Measurements from ENCODE around the gene CIPC.

Gene CIPC

GRCh38 chr14:77071938-77072388, 26.1 kb upstream of the CIPC start:
- no peak for DNase-seq

GRCh38 chr14:77074969-77075368, 23.1 kb upstream of the CIPC start:
- no peak for DNase-seq

DNA sequence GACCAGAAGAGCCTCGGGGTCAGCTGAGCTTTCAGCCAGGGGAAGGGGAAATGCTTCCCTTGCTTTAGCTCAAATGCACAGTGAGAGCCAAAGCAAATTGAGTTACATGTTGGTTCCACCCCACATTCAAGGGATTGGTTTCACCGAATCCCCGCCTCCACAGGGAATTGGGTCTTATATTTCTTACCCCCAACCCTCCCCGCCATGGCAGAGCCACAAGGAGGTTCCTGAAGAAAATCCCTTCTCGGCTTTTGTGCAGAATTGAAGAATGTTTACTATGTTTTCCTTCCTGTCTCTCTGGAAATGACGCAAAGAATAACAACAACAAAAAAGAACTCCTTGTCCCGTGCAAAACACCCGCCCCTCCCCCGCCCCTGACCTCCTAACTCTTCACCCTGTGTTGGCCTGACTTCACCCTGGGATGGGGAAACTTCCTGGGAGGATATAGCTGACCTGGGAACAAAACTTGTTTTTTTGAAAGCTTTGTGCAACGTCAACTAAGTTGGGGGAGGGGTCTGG, 21.9 kb upstream of the CIPC start:
- DNase-seq = no peak

- no peak for DNase-seq
These were observed 21.0 kb upstream of the CIPC start for GRCh38 chr14:77077040-77077439.

- no peak for DNase-seq
These were observed 15.7 kb upstream of the CIPC start for GRCh38 chr14:77082356-77082755.

DNA sequence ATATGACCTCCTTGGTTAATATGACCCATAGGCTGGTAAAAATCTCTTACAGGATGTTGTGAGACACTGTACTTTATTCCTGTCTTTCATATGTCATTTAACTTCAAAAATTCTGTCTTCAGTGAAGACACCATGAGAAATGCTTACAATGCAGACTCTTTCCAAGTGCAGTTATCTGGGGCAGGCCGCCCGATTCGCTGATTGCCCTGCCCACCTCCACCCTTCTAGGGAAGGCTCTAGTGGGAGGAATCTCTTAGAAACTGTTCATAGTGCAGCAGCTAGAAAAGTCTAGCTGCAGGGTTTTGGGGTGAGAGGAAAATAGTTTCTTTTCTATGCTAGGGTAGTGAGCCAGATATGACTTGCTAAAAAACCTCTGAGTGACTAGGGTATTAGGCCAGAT, 15.0 kb upstream of the CIPC start:
- no peak for DNase-seq

GRCh38 chr14:77084985-77085384, 13.1 kb upstream of the CIPC start:
- no peak for DNase-seq

GRCh38 chr14:77085538-77085937, 12.5 kb upstream of the CIPC start:
- no peak for DNase-seq

GRCh38 chr14:77086017-77086727, 11.9 kb upstream of the CIPC start:
- DNase-seq = no peak

- no peak for DNase-seq
These were observed 11.1 kb upstream of the CIPC start for GRCh38 chr14:77086951-77087350.

DNA sequence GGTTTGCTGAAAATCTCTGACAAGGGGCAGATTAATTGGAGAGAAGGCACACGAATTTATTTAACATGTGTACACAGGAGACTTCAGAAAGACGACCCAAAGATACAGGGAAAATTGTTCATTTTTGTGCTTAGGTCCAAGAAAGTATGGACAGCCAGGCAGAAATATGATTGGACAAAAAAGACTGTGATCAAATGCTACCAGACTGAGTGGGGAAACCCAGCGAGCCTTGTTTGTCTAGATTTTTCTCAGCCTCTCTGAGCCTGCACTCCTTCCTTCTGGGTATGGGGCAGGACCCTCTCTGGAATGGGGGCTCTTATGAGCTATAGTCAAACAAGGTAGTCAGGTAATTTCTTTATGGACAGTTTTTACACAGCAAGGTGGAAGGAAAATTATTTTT, 10.4 kb upstream of the CIPC start:
- no peak for DNase-seq

GRCh38 chr14:77088219-77088618, 9.8 kb upstream of the CIPC start:
- DNase-seq = no peak

DNA sequence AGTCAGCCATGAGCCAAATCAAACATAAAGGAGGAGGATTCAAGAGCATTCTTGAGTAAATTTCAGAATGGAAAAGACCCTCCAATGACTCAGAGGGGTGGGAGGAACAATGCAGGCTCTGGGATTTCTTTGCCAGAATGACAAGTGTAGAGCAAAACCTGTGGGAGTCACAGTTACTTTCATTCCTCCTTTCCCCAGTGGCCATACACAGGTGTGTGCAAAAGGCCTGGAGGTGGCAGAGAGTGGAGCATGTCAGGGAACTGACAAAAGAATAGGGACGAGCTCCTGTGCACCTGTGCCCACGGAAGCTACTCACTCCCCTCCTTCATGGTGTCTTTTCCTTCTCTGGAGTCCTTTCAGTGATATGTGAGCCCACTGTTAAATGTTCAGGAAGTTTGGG, 9.4 kb upstream of the CIPC start:
- DNase-seq = no peak

- no peak for DNase-seq
These were observed 6.5 kb upstream of the CIPC start for GRCh38 chr14:77091518-77091917.

DNA sequence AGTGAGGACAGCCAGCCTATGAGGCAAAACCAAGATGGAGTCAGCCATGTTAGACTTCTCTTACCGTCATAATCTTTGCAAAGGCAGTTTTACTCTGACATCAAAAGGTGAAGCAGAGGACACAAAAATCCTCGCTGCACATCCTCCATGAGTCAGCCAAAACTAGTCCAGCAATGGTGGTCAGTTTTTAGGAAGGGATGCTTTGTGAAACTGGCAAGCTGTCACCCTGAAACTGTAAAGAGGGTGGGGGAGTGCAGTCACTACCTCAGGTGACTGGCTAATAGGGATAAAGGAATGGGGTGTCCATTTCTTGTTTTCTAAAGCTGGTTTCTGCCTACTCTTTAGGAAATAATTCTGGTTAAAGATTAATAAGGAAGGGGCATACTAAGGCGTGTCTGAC, 5.4 kb upstream of the CIPC start:
- no peak for DNase-seq

- DNase-seq = peak; percentile 79
These were observed 3.3 kb upstream of the CIPC start for GRCh38 chr14:77094672-77095284.

DNA sequence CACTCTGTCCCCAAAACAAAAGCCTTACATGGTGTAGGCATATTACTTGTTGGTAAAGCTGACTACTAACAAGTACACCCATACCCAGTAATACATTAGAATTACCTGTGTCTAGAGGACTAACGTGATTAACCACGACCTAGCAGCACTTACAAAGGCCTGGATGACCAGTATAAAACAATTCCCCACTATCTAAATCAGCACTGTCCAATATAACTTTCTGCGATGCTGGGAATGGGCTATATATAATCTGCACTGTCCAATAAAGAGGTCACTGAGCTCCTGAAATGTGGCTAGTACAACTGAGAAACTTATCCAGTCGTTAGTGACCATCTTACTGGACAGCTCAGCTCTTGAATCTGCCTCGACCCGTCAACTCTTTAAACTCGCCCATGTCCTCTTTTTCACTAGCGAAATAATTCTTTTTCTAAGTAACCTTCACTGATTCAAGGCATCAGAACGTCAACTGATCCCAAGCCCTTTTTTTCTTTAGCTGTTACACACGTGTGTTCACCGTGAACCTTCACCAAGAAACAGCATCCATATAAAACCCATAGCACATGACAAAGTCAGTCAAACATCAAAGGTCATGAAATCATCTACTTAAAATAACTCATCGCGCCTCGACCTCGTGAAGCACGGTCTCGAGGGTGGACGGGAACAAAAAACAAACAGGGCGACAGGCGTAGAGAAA, 905 bp upstream of the CIPC start:
- DNase-seq = no peak

GRCh38 chr14:77098529-77099353, 683 bp downstream of the CIPC start:
- peak; percentile 8 for DNase-seq

DNA sequence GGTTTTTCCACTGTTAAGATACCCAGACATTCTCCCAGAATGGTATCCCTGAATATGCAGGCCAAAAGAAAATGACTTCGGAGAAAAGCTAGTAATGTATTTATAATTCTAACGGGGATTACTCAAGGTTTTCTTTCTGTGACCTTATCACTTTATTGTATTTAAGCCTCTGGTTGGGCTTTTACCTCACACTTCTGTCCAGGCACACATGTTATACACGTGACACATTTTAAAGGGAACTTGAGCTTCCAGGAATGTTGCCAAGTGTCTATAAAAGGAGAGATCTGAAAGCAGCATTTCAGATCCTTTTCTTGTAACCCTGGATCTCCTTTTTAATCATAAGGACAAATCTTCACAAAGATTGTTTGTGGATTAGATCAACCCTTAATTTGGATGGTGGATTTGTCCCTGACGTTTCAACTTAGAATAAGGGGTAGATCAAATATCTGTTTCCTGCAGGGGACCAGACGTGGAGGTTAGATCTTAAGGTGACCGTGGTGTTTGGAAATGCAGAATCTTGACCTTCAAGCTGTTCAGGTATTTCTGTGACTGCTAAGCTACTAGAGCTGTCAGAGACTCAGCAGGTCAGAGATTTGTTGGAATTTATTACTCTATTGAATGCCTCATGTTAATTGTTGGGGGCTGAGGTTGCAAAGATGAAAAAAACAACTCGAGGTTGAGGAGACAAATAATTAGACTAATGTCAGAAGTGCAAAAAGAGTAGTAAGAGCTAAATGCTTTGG, 1.5 kb downstream of the CIPC start:
- DNase-seq = no peak

DNA sequence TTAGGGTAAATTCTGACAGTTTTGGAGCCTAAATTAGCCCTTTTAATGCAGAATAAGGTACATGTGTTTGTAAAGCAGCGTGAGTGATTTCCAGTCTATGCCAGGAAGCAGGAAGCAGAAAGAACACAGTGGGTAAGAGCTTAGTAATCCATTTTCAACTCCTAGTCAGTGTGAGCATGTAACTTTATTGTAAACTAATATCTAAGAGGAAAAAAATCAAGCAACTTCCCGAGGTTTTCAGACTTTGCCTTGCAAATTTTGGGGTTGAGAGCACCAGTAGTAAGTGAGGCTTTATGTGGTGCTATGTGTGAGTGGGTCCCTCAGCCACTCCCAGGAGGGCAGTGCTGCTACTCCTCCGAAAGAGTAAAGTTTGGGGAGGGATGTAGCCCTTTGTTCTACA, 2.9 kb downstream of the CIPC start:
- peak; percentile 8 for DNase-seq

- no peak for DNase-seq
These were observed 4.1 kb downstream of the CIPC start for GRCh38 chr14:77102154-77102553.

DNA sequence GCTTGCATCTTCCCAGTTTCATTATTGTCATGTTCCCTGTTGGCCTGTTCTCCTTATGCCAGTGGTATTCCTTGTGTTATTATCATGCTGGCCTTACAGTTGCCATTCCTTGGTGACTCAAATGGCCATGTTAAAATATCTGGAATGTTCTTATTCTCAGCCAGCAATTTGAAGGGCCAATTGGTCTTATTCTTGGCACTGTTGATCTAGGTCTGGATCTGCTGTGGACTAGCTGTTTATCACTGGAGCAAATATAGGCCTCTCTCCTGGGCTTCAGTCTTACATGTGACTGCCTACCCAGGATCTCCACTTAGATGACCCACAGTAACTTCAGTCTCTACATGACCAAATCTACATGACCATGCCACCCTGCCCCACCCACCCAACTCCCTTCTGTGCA, 5.4 kb downstream of the CIPC start:
- DNase-seq = no peak
